ENCODE measurements around the gene UNK. TPM values are rescaled to one million over a fixed set of nuclear protein-coding genes. Genes with fewer than 3 reads are reported as not detected.

The UNK gene
- total and polyA plus RNA-seq, 9 of the 15 experiments (the other 6 are each of a cell fraction or from before 2014, with no cell fraction given) = 12.8 to 38.6 (median 24.8) TPM

GRCh38 chr17:75783803-75784472, 668 bp upstream of the UNK start (continued):
- TF ChIP-seq, protein P1, sequence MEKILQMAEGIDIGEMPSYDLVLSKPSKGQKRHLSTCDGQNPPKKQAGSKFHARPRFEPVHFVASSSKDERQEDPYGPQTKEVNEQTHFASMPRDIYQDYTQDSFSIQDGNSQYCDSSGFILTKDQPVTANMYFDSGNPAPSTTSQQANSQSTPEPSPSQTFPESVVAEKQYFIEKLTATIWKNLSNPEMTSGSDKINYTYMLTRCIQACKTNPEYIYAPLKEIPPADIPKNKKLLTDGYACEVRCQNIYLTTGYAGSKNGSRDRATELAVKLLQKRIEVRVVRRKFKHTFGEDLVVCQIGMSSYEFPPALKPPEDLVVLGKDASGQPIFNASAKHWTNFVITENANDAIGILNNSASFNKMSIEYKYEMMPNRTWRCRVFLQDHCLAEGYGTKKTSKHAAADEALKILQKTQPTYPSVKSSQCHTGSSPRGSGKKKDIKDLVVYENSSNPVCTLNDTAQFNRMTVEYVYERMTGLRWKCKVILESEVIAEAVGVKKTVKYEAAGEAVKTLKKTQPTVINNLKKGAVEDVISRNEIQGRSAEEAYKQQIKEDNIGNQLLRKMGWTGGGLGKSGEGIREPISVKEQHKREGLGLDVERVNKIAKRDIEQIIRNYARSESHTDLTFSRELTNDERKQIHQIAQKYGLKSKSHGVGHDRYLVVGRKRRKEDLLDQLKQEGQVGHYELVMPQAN (IDR thresholded peaks at IDR 0.05; ENCODE audit: borderline replicate concordance) = no peak
- no peak for TF ChIP-seq CREBBP (IDR thresholded peaks at IDR 0.05; ENCODE audit: low read depth, low read length)
- TF ChIP-seq, protein P2, sequence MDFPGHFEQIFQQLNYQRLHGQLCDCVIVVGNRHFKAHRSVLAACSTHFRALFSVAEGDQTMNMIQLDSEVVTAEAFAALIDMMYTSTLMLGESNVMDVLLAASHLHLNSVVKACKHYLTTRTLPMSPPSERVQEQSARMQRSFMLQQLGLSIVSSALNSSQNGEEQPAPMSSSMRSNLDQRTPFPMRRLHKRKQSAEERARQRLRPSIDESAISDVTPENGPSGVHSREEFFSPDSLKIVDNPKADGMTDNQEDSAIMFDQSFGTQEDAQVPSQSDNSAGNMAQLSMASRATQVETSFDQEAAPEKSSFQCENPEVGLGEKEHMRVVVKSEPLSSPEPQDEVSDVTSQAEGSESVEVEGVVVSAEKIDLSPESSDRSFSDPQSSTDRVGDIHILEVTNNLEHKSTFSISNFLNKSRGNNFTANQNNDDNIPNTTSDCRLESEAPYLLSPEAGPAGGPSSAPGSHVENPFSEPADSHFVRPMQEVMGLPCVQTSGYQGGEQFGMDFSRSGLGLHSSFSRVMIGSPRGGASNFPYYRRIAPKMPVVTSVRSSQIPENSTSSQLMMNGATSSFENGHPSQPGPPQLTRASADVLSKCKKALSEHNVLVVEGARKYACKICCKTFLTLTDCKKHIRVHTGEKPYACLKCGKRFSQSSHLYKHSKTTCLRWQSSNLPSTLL (IDR thresholded peaks at IDR 0.05) = no peak
- TF ChIP-seq ZNF707 (CRISPR knock-in tag; conservative IDR thresholded peaks at IDR 0.05) = 0 out of 2 replicates have a peak, but pooled peaks have one; percentile 15
- no peak for TF ChIP-seq NEUROD1 (IDR thresholded peaks at IDR 0.05; ENCODE audit: borderline replicate concordance, low read depth, low read length, partially characterized antibody)
- TF ChIP-seq RB1 (IDR thresholded peaks at IDR 0.05; ENCODE audit: low read depth) = 0 out of 2 replicates have a peak, but pooled peaks have one; percentile 24
- TF ChIP-seq ZBTB1 (CRISPR knock-in tag; IDR thresholded peaks at IDR 0.05; ENCODE audit: borderline replicate concordance, low read depth) = peak; percentile 53; the same call in 1 of the 2 replicates
- peak in 1 of 2 experiments; percentile 90; a peak in 2 of 4 replicates for TF ChIP-seq MLLT1 (IDR thresholded peaks at IDR 0.05)
- 0 out of 2 replicates have a peak, but pooled peaks have one; percentile 47 for TF ChIP-seq ZC3H8 (IDR thresholded peaks at IDR 0.05)
- TF ChIP-seq ZNF830 (CRISPR knock-in tag; IDR thresholded peaks at IDR 0.05) = 0 out of 2 replicates have a peak, but pooled peaks have one; percentile 22
- 0 out of 2 replicates have a peak, but pooled peaks have one; percentile 12 for TF ChIP-seq SMARCA4 (IDR thresholded peaks at IDR 0.05)
- TF ChIP-seq, protein P3, sequence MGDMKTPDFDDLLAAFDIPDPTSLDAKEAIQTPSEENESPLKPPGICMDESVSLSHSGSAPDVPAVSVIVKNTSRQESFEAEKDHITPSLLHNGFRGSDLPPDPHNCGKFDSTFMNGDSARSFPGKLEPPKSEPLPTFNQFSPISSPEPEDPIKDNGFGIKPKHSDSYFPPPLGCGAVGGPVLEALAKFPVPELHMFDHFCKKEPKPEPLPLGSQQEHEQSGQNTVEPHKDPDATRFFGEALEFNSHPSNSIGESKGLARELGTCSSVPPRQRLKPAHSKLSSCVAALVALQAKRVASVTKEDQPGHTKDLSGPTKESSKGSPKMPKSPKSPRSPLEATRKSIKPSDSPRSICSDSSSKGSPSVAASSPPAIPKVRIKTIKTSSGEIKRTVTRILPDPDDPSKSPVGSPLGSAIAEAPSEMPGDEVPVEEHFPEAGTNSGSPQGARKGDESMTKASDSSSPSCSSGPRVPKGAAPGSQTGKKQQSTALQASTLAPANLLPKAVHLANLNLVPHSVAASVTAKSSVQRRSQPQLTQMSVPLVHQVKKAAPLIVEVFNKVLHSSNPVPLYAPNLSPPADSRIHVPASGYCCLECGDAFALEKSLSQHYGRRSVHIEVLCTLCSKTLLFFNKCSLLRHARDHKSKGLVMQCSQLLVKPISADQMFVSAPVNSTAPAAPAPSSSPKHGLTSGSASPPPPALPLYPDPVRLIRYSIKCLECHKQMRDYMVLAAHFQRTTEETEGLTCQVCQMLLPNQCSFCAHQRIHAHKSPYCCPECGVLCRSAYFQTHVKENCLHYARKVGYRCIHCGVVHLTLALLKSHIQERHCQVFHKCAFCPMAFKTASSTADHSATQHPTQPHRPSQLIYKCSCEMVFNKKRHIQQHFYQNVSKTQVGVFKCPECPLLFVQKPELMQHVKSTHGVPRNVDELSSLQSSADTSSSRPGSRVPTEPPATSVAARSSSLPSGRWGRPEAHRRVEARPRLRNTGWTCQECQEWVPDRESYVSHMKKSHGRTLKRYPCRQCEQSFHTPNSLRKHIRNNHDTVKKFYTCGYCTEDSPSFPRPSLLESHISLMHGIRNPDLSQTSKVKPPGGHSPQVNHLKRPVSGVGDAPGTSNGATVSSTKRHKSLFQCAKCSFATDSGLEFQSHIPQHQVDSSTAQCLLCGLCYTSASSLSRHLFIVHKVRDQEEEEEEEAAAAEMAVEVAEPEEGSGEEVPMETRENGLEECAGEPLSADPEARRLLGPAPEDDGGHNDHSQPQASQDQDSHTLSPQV (IDR thresholded peaks at IDR 0.05) = 0 out of 2 replicates have a peak, but pooled peaks have one; percentile 21
- TF ChIP-seq, protein P4, sequence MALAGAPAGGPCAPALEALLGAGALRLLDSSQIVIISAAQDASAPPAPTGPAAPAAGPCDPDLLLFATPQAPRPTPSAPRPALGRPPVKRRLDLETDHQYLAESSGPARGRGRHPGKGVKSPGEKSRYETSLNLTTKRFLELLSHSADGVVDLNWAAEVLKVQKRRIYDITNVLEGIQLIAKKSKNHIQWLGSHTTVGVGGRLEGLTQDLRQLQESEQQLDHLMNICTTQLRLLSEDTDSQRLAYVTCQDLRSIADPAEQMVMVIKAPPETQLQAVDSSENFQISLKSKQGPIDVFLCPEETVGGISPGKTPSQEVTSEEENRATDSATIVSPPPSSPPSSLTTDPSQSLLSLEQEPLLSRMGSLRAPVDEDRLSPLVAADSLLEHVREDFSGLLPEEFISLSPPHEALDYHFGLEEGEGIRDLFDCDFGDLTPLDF (CRISPR knock-in tag; IDR thresholded peaks at IDR 0.05) = peak; percentile 39; the same call in 1 of the 2 replicates
- TF ChIP-seq POLR3G (IDR thresholded peaks at IDR 0.05; ENCODE audit: extremely low read depth, insufficient read length, insufficient replicate concordance) = no peak
- peak; percentile 75; the same call in 1 of the 2 replicates for TF ChIP-seq ZNF589 (CRISPR knock-in tag; IDR thresholded peaks at IDR 0.05; ENCODE audit: low read depth)
- TF ChIP-seq ZNF165 (CRISPR knock-in tag; IDR thresholded peaks at IDR 0.05; ENCODE audit: borderline replicate concordance) = 0 out of 2 replicates have a peak, but pooled peaks have one; percentile 7
